ENCODE measurements around the gene OLFML1.

- TF ChIP-seq EZH2 (IDR thresholded peaks at IDR 0.05; ENCODE audit: borderline replicate concordance, low read depth, low read length, severe bottlenecking) (no peak), CTCF (IDR thresholded peaks at IDR 0.05; ENCODE audit: extremely low read depth in 1 of 2, insufficient read depth in 1 of 2, low read depth in 1 of 2, low read length in 2 of 2) (no peak), POLR2A (IDR thresholded peaks at IDR 0.05; ENCODE audit: low read depth, low read length) (no peak), POLR2AphosphoS5 (IDR thresholded peaks at IDR 0.05; ENCODE audit: insufficient read depth, low read depth, low read length) (no peak), FOS (IDR thresholded peaks at IDR 0.05; ENCODE audit: borderline replicate concordance, insufficient read depth, low read length) (no peak), JUN (IDR thresholded peaks at IDR 0.05; ENCODE audit: borderline replicate concordance, insufficient read depth, insufficient read length, low read depth) (no peak), MAX (IDR thresholded peaks at IDR 0.05; ENCODE audit: insufficient read depth, insufficient read length) (no peak), MYC (IDR thresholded peaks at IDR 0.05; ENCODE audit: low read depth, low read length) (no peak)
Measured at GRCh38 chr11:7538031-7538430, 52.7 kb downstream of the OLFML1 start.
